ENCODE results near the gene DAGLA.

Gene DAGLA

GRCh38 chr11:61731211-61731951, 51.2 kb downstream of the DAGLA start:
- DNase-seq = no peak

- DNase-seq = no peak
Measured at GRCh38 chr11:61731952-61732675, 51.9 kb downstream of the DAGLA start.

GRCh38 chr11:61732705-61733104, 52.5 kb downstream of the DAGLA start:
- DNase-seq = no peak

GRCh38 chr11:61733120-61733978, 53.2 kb downstream of the DAGLA start:
- peak; percentile 46 to 72 for DNase-seq

GRCh38 chr11:61734767-61735166, 54.6 kb downstream of the DAGLA start:
- no peak for DNase-seq

GRCh38 chr11:61735391-61735790, 55.2 kb downstream of the DAGLA start:
- no peak for DNase-seq

GRCh38 chr11:61736310-61736709, 56.1 kb downstream of the DAGLA start:
- DNase-seq = no peak

GRCh38 chr11:61737131-61737530, 56.9 kb downstream of the DAGLA start:
- no peak for DNase-seq

- DNase-seq = no peak
Measured at GRCh38 chr11:61737636-61738386, 57.6 kb downstream of the DAGLA start.

- DNase-seq = no peak
Measured at GRCh38 chr11:61738776-61739175, 58.6 kb downstream of the DAGLA start.

GRCh38 chr11:61739413-61739812, 59.2 kb downstream of the DAGLA start:
- DNase-seq = no peak

GRCh38 chr11:61739966-61740365, 59.8 kb downstream of the DAGLA start:
- DNase-seq = no peak

GRCh38 chr11:61742391-61742790, 62.2 kb downstream of the DAGLA start:
- no peak for DNase-seq

GRCh38 chr11:61743486-61744095, 63.4 kb downstream of the DAGLA start:
- no peak for DNase-seq

- DNase-seq = no peak
Measured at GRCh38 chr11:61744181-61744580, 64.0 kb downstream of the DAGLA start.

- DNase-seq = no peak
Measured at GRCh38 chr11:61744609-61745156, 64.5 kb downstream of the DAGLA start.

- no peak for DNase-seq
Measured at GRCh38 chr11:61745781-61746441, 65.7 kb downstream of the DAGLA start.

- DNase-seq = no peak
Measured at GRCh38 chr11:61746442-61747191, 66.4 kb downstream of the DAGLA start.

GRCh38 chr11:61747192-61747966, 67.2 kb downstream of the DAGLA start:
- peak; percentile 18 to 37 for DNase-seq

GRCh38 chr11:61747967-61748285, 67.7 kb downstream of the DAGLA start:
- no peak for DNase-seq
